Myocyte (in vitro differentiated cells): ENCODE results near the gene CALN1. TPM values are rescaled to one million over a fixed set of nuclear protein-coding genes. Genes with fewer than 3 reads are reported as not detected.
"Not testable (repeated sequence)": the region's sequence is repeated elsewhere in the genome, so short reads cannot be mapped to it uniquely, and the experiment has no call there.

ENCODE experiments used
- DNase-seq: peaks from one replicate; pipeline ENCODE4 v3.0.0-alpha.2; 2012; ENCODE audit warnings: low read depth
- total RNA-seq: library from RNA; depleted of rRNA; stranded (reverse); fragments of >200 nt; gene quantifications from 2 replicates; pipeline ENCODE4 v1.2.3, GENCODE V29; 2014

CALN1 gene
- total RNA-seq, 1 donor from 2014 or later = not detected

GRCh38 chr7:72099784-72100183 is 312.4 kb downstream of the CALN1 start:
- DNase-seq = no peak

- no peak for DNase-seq
Measured at GRCh38 chr7:72098807-72099580, 313.1 kb downstream of the CALN1 start.

DNA sequence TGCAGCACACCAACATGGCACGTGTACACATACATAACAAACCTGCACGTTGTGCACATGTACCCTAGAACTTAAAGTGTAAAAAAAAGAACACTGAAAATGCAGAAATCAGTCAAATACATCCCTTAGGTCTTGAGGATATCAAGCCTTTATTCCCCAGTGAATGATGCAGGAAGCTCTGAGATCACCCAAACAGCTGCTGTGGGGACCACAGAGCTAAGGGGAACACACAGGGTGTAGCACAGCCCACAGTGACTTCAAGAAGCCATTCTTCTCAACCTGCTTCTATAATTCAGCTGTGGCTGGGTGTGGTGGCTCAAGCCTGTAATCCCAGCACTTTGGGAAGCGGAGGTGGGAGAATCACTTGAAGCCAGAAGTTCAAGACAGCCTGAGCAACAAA is 314.9 kb downstream of the CALN1 start:
- DNase-seq = no peak

- DNase-seq = no peak
Measured at GRCh38 chr7:72092769-72093168, 319.4 kb downstream of the CALN1 start.

GRCh38 chr7:72087926-72088325 is 324.2 kb downstream of the CALN1 start:
- DNase-seq = no peak

GRCh38 chr7:72080865-72081510 is 331.1 kb downstream of the CALN1 start:
- DNase-seq = no peak

GRCh38 chr7:72080341-72080766 is 331.8 kb downstream of the CALN1 start:
- no peak for DNase-seq

- DNase-seq = no peak
Measured at GRCh38 chr7:72078856-72079255, 333.3 kb downstream of the CALN1 start.

DNA sequence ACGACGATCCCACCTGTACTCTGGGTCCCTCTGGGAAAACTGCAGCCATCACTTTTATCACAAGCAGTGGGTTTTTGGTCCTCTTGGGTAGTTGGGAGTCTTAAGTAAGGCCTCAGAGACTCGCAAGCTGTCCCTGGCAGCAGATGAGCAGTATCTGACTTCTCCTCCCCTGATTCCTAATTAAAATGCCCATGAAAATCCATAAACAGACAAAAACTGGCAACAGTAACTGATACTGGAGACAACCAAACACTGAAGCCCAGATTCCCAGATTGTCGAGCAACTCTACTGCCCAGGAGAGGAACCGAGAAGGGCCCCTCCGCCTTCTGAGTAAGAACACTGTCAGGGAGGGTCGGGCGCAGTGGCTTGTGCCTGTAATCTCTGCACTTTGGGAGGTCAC is 333.8 kb downstream of the CALN1 start:
- DNase-seq = no peak

GRCh38 chr7:72077786-72078185 is 334.4 kb downstream of the CALN1 start:
- no peak for DNase-seq

GRCh38 chr7:72072901-72073300 is 339.2 kb downstream of the CALN1 start:
- DNase-seq = no peak

GRCh38 chr7:72069263-72069662 is 342.9 kb downstream of the CALN1 start:
- no peak for DNase-seq

- DNase-seq = not testable (repeated sequence)
Measured at GRCh38 chr7:72065764-72066163, 346.4 kb downstream of the CALN1 start.

GRCh38 chr7:72064916-72065315 is 347.2 kb downstream of the CALN1 start:
- DNase-seq = no peak

- DNase-seq = no peak
Measured at GRCh38 chr7:72063330-72063729, 348.8 kb downstream of the CALN1 start.

GRCh38 chr7:72062666-72063065 is 349.5 kb downstream of the CALN1 start:
- no peak for DNase-seq

DNA sequence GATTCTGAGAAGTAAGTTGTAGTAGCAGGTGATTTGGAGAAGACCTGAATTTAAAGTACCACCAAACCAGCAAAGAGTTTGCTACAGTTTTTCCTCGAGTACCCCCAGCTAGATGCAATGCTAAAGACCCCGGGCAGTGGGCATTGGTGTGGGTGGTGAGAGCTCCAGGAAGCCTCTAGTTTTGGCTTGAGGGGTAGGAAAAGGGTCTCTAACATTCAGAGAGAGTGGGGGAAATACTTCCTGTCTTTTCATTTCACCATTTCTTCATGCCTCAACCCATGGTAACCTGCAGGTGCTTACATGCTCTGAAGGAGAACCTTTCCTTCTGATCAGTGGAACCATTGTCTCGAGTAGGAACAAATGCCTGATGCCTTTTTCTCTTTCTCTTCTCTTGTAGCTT is 352.2 kb downstream of the CALN1 start:
- no peak for DNase-seq

- no peak for DNase-seq
Measured at GRCh38 chr7:72058579-72058978, 353.6 kb downstream of the CALN1 start.

- DNase-seq = no peak
Measured at GRCh38 chr7:72057796-72058195, 354.3 kb downstream of the CALN1 start.

DNA sequence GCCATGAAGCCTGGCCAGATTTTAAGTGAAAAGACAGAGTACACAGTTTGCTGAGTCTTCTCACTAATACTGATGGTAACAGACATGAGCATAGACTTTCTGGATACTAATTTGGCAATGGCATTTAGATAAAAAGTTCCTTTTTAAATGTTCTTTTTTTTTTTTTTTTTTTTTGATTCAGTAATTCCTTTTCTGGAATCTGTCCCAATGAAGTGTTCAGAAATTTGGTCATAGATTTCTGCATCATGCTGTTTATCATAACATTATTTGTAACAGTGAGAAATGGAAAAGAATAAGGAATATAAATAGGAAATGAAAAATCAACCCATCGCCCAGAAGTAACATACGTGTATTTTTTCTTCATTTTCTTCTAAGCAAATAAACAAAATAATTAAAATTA is 354.9 kb downstream of the CALN1 start:
- no peak for DNase-seq

DNA sequence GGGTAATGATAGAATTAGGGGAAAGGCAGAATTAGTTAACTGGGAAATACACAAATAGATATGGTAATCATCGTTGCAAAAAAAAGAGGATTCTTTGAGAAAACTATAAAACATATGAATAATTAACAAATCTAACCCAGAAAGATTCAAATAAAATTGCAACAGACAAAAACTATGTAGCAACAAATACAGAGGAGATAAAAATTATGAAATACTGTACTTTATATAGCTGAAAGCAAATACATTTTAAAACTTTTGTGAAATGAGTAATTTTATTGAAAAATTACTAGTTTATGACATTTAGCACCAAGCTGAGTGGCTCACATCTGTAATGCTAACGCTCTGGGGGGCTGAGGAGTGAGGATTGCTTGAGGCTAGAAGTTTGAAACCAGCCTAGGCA is 356.7 kb downstream of the CALN1 start:
- no peak for DNase-seq

- no peak for DNase-seq
Measured at GRCh38 chr7:72053292-72053691, 358.8 kb downstream of the CALN1 start.

DNA sequence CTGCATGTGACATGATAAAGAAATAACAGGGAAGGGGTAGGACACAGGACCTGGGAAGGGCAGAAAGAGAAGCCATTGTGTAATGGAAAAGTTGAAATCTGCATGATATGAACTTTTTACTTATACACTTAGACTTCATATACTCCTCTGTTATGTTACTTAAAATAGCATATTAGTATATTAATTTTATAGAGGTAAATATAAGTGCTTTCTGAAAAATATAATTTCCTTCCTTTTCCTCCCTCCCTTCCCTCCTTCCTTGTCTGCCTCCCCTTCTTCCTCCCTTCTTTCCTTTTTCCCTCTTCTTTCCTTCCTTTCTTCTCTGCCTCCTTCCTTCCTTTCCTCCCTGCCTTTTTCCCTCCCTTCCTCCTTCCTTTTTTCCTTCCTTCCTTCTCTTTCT is 363.7 kb downstream of the CALN1 start:
- DNase-seq = no peak
